ENCODE data around the gene POLG. TPM values are rescaled to one million over a fixed set of nuclear protein-coding genes. Genes with fewer than 3 reads are reported as not detected.
A peak's percentile ranks its signal among the peaks of the same experiment; 100 is the strongest.

Gene POLG
- total RNA-seq (100 to 1,000 TPM; 106 to 110 TPM), polyA plus RNA-seq (56.0 TPM)

DNA sequence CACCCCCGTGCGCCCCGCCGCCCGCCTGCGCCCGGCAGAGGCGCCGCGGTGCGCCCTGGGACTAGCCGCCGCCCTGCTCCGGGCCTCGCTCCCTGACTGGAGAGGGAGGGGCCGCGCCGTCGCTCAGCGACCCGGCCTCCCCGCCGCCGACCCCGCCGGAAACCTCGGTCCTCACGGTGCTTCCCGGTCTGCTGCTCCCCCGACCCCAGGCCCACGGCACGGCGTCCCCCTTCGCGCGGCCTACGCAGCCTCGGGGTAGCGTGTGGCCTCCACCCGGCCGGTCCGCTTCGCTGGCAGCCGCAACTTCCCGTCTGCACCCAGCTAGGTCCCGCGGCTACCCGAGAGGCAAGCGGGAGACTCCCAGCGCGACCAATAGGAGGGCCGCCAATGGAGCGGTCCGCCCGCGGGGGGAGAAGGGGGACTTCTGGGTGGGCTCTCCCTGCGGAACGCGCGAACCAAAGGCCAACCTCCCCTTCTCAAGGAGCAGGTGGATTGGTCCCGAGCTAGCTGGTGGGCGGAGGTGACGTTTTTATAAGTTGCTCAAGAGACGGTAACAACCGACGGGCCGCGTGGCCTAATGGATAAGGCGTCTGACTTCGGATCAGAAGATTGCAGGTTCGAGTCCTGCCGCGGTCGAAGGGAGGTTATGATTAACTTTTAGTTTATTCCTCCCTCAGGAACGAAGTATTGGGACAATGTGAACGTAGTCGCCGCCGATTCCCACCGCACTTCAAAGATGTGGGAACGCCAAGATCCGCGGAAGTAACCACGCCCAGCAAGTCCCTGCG is at the start of gene POLG:
Gene POLG, minus strand, starts transcription at position 315 of the 788 bp plus-strand sequence. CDS start 1,070 bp downstream, outside the sequence.
- H3K4me1 Mint-ChIP-seq: peaks cover 50 to 55% (median 52%) of the 10 kb centered on the region in 3 donors
- DNase-seq: peak; percentile 97 to 100 (median 99)
- H3K4me3 ChIP-seq (ENCODE audit: low read length): peak within 1 kb of the TSS; percentile 89
- peak within 1 kb of the TSS; percentile 92 to 96 (median 94) for H3K4me3 Mint-ChIP-seq
- ChIA-PET CTCF (interaction anchor here (1.2 to 8.3 kb wide), 7 partner anchors 12 to 696 kb away, joined by 3 to 58 read pairs (median 5); partner anchors contain the start of gene ISG20), POLR2A (interaction anchor here (0.5 to 1.7 kb wide), 4 partner anchors 15 to 867 kb away, joined by 3 to 5 read pairs (median 3); partner anchors contain the start of gene MRPS11)
- H3K27ac ChIP-seq (ENCODE audit: low read depth, low read length): peak within 1 kb of the TSS; percentile 82
- peak within 1 kb of the TSS; percentile 88 to 100 (median 97) for H3K27ac Mint-ChIP-seq
- peaks cover 0 to 4% (median 3%) of the 10 kb centered on the region in 5 donors for H3K9me3 Mint-ChIP-seq
- no peaks in the 10 kb centered on the region for H3K9me3 ChIP-seq (ENCODE audit: low read length)
- H3K36me3 Mint-ChIP-seq: peaks cover 8 to 46% (median 15%) of the 10 kb centered on the region in 3 donors
- H3K36me3 ChIP-seq (ENCODE audit: insufficient read depth, low read length): peaks cover 25% of the 10 kb centered on the region
- no peaks in the 10 kb centered on the region for H3K27me3 ChIP-seq (ENCODE audit: insufficient read depth, low read length, poor library complexity, severe bottlenecking)
- peaks cover 4 to 10% of the 10 kb centered on the region in 2 donors for H3K27me3 Mint-ChIP-seq
- H3K4me1 ChIP-seq (ENCODE audit: insufficient read depth, low read length): peaks cover 42% of the 10 kb centered on the region

DNA sequence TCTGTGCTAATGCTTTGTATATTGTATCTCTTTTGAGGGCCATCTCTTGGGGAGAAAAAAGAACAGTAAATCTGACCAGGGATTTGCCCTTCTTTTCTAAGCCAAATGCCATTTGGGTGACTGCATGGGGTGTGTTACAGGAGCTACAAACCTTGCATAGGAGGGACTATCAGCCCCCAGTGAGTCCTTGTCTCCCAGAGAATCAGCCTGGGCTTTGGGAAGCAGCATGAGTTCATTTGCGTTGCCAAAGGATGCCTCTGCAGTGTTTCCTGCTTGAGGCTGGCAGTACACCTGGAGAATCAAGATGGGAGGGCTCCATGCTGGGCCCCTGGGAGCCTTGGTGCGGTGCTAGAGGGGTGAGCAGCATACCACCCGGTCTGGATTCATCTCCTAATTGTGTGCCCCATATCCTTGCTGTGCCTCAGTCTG is 49.6 kb upstream of the POLG start:
- peak overlapping the region in 1 of 8 donors; percentile 36 for H3K27ac Mint-ChIP-seq
- no peaks in the 10 kb centered on the region for H3K9me3 Mint-ChIP-seq
- Histone ChIP-seq H3K4me1 (ENCODE audit: insufficient read depth, low read length) (no peaks in the 10 kb centered on the region), H3K4me3 (ENCODE audit: low read length) (no peak overlapping the region), H3K27ac (ENCODE audit: low read depth, low read length) (no peak overlapping the region), H3K36me3 (ENCODE audit: insufficient read depth, low read length) (no peaks in the 10 kb centered on the region), H3K27me3 (ENCODE audit: insufficient read depth, low read length, poor library complexity, severe bottlenecking) (peaks cover 3% of the 10 kb centered on the region), H3K9me3 (ENCODE audit: low read length) (no peaks in the 10 kb centered on the region)
- no peak overlapping the region for H3K4me3 Mint-ChIP-seq
- DNase-seq: no peak
- POLR2A ChIA-PET: no interaction called here
- CTCF ChIA-PET: no interaction called here
- peaks cover 0 to 5% (median 3%) of the 10 kb centered on the region in 3 donors for H3K36me3 Mint-ChIP-seq
- peaks cover 20 to 27% of the 10 kb centered on the region in 2 donors for H3K27me3 Mint-ChIP-seq
- peaks cover 4 to 32% (median 10%) of the 10 kb centered on the region in 3 donors for H3K4me1 Mint-ChIP-seq

DNA sequence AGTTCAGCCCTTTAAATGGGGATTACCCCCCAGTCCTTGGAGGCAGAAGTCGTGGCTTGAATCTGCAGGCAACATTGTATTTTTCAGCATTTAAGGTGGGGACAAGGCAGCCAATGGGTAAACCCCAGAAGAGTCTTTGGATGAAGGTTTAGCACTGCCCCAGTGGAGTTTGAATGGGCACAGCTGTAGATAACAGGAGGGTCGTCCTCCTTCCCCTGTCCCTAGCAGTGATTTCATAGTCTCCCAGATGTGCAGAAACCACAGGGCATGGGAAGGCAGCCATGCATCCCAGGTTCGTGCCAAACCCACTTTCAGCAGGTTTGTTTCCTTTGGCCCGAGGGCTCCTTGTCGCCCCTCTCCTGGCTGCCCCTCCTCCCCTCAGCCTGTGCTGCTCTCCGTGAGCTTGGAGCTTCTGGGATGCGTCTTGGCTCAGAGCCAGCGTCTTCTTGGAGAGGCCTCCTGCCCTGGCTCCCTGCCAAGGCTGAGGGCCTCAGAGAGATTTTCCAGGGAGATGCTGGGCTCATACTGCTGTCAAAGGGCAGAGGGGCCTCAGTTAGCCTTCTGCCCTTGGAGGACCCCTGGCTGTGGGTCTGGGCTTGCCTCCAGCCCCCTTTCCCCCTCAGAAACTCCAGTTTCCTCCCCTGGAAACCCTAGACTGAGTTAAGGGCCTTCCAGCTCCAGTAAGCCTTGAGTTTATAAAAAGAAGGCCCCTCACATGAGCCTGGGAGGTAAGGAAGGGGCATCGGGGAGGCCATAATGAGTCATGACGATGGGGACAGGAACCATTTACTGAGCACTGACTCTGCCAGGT is 48.9 kb upstream of the POLG start:
- Histone ChIP-seq H3K36me3 (ENCODE audit: insufficient read depth, low read length) (no peaks in the 10 kb centered on the region), H3K4me1 (ENCODE audit: insufficient read depth, low read length) (no peaks in the 10 kb centered on the region), H3K27me3 (ENCODE audit: insufficient read depth, low read length, poor library complexity, severe bottlenecking) (peaks cover 3% of the 10 kb centered on the region), H3K9me3 (ENCODE audit: low read length) (no peaks in the 10 kb centered on the region), H3K27ac (ENCODE audit: low read depth, low read length) (no peak overlapping the region), H3K4me3 (ENCODE audit: low read length) (no peak overlapping the region)
- H3K36me3 Mint-ChIP-seq: peaks cover 0 to 2% (median 1%) of the 10 kb centered on the region in 3 donors
- H3K9me3 Mint-ChIP-seq: no peaks in the 10 kb centered on the region
- CTCF ChIA-PET: interaction anchor here (2.9 kb wide), 1 partner anchor 26 kb away, joined by 13 read pairs; no protein-coding TSS in a partner anchor
- DNase-seq: no peak
- peak overlapping the region in 1 of 8 donors; percentile 32 for H3K27ac Mint-ChIP-seq
- no peak overlapping the region for H3K4me3 Mint-ChIP-seq
- H3K4me1 Mint-ChIP-seq: peaks cover 4 to 32% (median 10%) of the 10 kb centered on the region in 3 donors
- peaks cover 18 to 22% of the 10 kb centered on the region in 2 donors for H3K27me3 Mint-ChIP-seq
- POLR2A ChIA-PET: no interaction called here

DNA sequence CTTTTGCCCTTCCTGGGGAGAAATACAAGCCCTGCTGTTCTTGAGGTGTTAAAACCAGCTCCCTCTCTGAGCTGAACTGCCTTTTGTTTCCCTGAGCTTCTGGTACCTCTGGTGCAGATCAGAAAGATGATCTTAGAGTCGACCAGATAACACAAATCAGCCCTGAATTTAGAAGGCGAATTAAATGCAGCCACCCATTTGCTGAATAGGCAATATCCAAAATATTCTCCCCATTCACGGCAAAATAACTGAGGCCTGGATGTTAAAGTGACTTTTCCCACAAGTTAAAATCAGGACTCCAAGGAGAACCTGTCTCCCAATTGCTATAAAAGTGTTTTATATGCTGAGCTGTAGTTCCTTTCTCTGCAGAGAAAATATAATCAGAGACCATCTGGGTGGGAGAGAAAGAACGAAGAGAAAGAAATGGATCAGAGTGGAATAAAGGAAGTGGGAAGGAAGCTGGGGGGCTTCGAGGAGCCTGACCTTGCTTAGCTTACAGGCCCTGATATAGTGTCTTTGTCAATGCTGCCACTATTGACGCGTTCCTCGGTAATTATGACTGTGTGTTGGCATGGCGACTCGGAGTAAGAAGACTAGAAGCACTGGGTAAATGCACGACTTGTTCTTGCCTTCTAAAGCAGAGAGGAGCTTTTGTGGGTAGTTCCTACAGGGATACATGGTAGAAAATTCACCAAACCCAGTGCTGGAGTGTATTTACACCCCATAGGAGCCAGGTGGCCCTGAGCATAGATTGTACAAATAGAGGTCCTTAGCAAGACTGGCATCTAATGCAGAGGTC is 47.5 kb upstream of the POLG start:
- CTCF ChIA-PET: interaction anchor here (2.9 kb wide), 1 partner anchor 24 kb away, joined by 13 read pairs; no protein-coding TSS in a partner anchor
- Mint-ChIP-seq H3K4me3 (no peak overlapping the region), H3K36me3 (peaks cover 0 to 1% (median 0%) of the 10 kb centered on the region in 3 donors), H3K27me3 (peaks cover 22 to 28% of the 10 kb centered on the region in 2 donors), H3K9me3 (no peaks in the 10 kb centered on the region), H3K27ac (no peak overlapping the region), H3K4me1 (peaks cover 7 to 44% (median 10%) of the 10 kb centered on the region in 3 donors)
- Histone ChIP-seq H3K4me3 (ENCODE audit: low read length) (no peak overlapping the region), H3K27ac (ENCODE audit: low read depth, low read length) (no peak overlapping the region), H3K4me1 (ENCODE audit: insufficient read depth, low read length) (no peaks in the 10 kb centered on the region), H3K36me3 (ENCODE audit: insufficient read depth, low read length) (no peaks in the 10 kb centered on the region), H3K27me3 (ENCODE audit: insufficient read depth, low read length, poor library complexity, severe bottlenecking) (peaks cover 3% of the 10 kb centered on the region), H3K9me3 (ENCODE audit: low read length) (no peaks in the 10 kb centered on the region)
- POLR2A ChIA-PET: interaction anchor here (0.6 kb wide), 1 partner anchor 69 kb away, joined by 3 read pairs; no protein-coding TSS in a partner anchor
- DNase-seq: no peak

DNA sequence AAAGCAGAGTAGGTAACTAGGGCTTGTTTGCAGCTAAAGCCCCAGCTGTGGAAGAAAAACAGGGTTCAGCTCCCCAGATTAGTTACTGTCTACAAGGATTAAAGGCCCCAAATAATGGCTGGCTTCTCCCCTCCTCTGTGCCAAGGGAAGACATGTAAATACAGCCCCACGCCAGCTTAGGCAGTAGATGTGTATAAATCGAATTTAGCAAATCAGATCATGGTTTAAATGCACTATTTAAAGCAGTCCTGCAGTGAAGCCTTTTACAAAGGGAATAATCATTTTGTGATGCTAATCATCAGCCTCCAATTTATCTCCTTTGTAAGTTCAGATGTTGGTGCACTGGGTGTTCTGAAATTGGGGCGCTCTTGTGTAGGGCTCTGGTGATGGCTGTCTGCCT is 46.7 kb upstream of the POLG start:
- no peak for DNase-seq
- ChIA-PET CTCF (interaction anchor here (2.9 kb wide), 1 partner anchor 23 kb away, joined by 13 read pairs; no protein-coding TSS in a partner anchor), POLR2A (no interaction called here)
- Histone ChIP-seq H3K9me3 (ENCODE audit: low read length) (no peaks in the 10 kb centered on the region), H3K36me3 (ENCODE audit: insufficient read depth, low read length) (no peaks in the 10 kb centered on the region), H3K27ac (ENCODE audit: low read depth, low read length) (no peak overlapping the region), H3K4me1 (ENCODE audit: insufficient read depth, low read length) (no peaks in the 10 kb centered on the region), H3K27me3 (ENCODE audit: insufficient read depth, low read length, poor library complexity, severe bottlenecking) (peaks cover 8% of the 10 kb centered on the region), H3K4me3 (ENCODE audit: low read length) (no peak overlapping the region)
- Mint-ChIP-seq H3K27me3 (peaks cover 30 to 33% of the 10 kb centered on the region in 2 donors), H3K9me3 (no peaks in the 10 kb centered on the region), H3K4me3 (no peak overlapping the region), H3K27ac (no peak overlapping the region), H3K36me3 (peaks cover 0 to 1% (median 0%) of the 10 kb centered on the region in 3 donors), H3K4me1 (peaks cover 7 to 46% (median 10%) of the 10 kb centered on the region in 3 donors)

DNA sequence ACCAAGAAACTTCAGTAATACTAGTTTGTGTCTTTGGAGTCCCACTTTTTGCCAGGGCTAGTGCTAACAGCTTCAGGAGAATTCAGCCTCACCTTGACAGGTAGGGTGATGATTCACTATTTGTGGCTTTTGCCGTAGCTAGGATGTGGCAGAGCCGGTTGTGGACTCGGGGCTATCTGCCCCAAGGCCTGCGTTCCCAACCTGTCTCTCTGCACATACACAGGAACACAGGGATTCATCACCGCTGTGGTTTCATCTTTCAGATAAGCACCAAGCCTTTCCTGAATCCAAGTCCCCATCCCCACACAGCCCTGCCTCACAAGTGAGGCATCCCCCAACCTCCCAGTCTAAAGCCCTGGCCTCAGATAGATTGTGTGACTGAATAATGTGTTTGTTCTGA is 45.2 kb upstream of the POLG start:
- H3K4me1 ChIP-seq (ENCODE audit: insufficient read depth, low read length): no peaks in the 10 kb centered on the region
- Mint-ChIP-seq H3K4me3 (peak overlapping the region; percentile 56 to 91 (median 69)), H3K36me3 (peaks cover 0 to 1% (median 0%) of the 10 kb centered on the region in 3 donors), H3K27me3 (peaks cover 40 to 44% of the 10 kb centered on the region in 2 donors), H3K27ac (peak overlapping the region in 3 of 8 donors; percentile 43 to 91 (median 54)), H3K4me1 (peaks cover 7 to 46% (median 10%) of the 10 kb centered on the region in 3 donors), H3K9me3 (no peaks in the 10 kb centered on the region)
- ChIA-PET POLR2A (no interaction called here), CTCF (interaction anchor here (1.2 to 4.5 kb wide), 3 partner anchors 22 to 50 kb away, joined by 3 to 32 read pairs (median 4); no protein-coding TSS in a partner anchor)
- DNase-seq: no peak
- H3K27me3 ChIP-seq (ENCODE audit: insufficient read depth, low read length, poor library complexity, severe bottlenecking): peaks cover 17% of the 10 kb centered on the region
- H3K4me3 ChIP-seq (ENCODE audit: low read length): peak overlapping the region; percentile 15
- H3K36me3 ChIP-seq (ENCODE audit: insufficient read depth, low read length): no peaks in the 10 kb centered on the region
- H3K27ac ChIP-seq (ENCODE audit: low read depth, low read length): no peak overlapping the region
- no peaks in the 10 kb centered on the region for H3K9me3 ChIP-seq (ENCODE audit: low read length)

DNA sequence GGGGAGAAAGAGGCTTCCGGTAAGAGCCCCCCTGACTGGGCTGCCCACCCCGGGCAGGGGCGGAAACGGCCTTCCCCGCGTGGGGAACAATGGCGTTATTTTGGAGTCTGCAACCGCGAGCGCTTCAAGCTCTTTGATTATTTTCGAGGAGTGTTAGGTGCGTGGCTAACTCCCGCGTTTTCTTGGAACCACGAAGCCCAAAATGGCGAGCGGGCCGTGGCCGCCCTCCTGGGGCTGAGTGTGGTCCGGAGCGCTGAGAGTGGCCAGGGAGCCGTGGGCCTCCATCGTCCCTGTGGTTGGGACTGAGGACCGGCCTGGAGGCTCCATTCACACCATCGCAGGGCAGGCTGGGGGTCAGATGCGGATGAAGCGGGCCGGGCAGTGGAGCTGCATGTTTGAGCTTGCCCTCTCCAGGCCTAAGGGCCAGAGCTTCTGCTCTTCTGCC is 44.6 kb upstream of the POLG start:
- H3K9me3 ChIP-seq (ENCODE audit: low read length): no peaks in the 10 kb centered on the region
- Mint-ChIP-seq H3K27ac (peak overlapping the region in 3 of 8 donors; percentile 43 to 91 (median 54)), H3K27me3 (peaks cover 45 to 49% of the 10 kb centered on the region in 2 donors), H3K4me1 (peaks cover 7 to 42% (median 10%) of the 10 kb centered on the region in 3 donors), H3K4me3 (peak overlapping the region; percentile 56 to 91 (median 69)), H3K36me3 (peaks cover 0 to 1% (median 0%) of the 10 kb centered on the region in 3 donors), H3K9me3 (no peaks in the 10 kb centered on the region)
- DNase-seq: no peak
- H3K4me3 ChIP-seq (ENCODE audit: low read length): peak overlapping the region; percentile 15
- no peak overlapping the region for H3K27ac ChIP-seq (ENCODE audit: low read depth, low read length)
- no peaks in the 10 kb centered on the region for H3K4me1 ChIP-seq (ENCODE audit: insufficient read depth, low read length)
- H3K36me3 ChIP-seq (ENCODE audit: insufficient read depth, low read length): no peaks in the 10 kb centered on the region
- ChIA-PET POLR2A (interaction anchor here (1.5 kb wide), 1 partner anchor 44 kb away, joined by 5 read pairs; the partner anchor contains the start of gene POLG), CTCF (interaction anchor here (1.2 to 4.5 kb wide), 3 partner anchors 21 to 51 kb away, joined by 3 to 32 read pairs (median 4); no protein-coding TSS in a partner anchor)
- H3K27me3 ChIP-seq (ENCODE audit: insufficient read depth, low read length, poor library complexity, severe bottlenecking): peaks cover 18% of the 10 kb centered on the region
